Smooth muscle cell of the brain vasculature (primary cell): ENCODE data around the gene TAPBP.
"Not testable (repeated sequence)": the region's sequence is repeated elsewhere in the genome, so short reads cannot be mapped to it uniquely, and the experiment has no call there.

Source experiments
- DNase-seq: peaks from one replicate; pipeline ENCODE4 v3.0.0-alpha.2; 2012; ENCODE audit warnings: low read depth, low spot score

The TAPBP gene

DNA sequence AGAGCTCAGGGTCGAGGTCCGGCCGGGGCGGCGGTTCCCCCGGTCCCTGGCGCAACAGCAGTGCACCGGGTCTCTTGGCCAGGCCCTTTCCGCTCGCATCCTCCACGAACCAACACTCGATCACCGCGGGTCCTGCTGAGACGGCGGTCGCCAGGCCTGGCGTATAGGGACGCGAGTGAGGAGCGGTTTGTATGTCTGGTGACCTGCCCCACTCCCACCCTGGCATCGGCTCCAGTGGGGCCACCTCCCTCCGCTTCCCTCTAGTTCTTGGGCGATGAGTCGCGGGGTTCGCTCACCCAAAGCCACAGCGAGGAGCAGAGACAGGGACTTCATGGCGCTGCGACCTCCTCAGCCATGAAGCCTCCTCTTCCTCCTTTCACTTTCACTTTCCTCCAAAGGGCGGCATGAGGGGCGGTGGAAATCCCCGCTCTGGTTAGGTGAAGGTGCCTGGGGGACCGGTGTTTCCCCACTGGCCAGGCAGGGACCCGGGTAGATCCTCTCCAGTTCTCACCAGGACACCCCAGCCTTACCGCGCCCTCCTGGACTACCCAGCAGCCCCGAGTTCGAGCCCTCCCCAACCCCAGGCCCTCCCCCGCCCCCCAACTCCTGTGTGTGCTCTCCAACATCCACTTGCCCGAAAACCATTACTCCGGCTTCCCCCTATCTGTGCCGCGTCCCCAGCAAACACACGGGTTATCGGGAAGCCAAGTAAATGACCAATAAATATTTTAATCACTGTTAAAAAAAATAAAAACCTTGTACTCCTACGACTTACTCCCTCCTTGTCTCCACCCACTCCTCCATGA is at the start of gene TAPBP:
Gene TAPBP, minus strand, starts transcription at position 370 of the 806 bp plus-strand sequence. Its CDS starts 37 bp downstream, at position 333.
- no peak for DNase-seq

DNA sequence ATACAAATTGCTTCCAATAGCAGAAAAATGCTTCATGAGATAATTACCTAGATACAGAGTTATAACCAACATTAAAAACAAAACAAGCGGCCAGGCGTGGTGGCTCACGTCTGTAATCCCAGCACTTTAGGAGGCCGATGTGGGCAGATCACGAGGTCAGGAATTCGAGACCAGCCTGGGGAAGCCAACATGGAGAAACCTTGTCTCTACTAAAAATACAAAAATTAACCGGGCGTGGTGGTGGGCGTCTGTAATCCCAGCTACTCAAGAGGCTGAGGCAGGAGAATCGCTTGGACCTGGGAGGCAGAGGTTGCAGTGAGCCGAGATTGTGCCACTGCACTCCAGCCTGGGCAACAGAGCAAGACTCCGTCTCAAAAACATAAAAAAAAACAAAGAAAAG is 49.6 kb upstream of the TAPBP start:
- not testable (repeated sequence) for DNase-seq

DNA sequence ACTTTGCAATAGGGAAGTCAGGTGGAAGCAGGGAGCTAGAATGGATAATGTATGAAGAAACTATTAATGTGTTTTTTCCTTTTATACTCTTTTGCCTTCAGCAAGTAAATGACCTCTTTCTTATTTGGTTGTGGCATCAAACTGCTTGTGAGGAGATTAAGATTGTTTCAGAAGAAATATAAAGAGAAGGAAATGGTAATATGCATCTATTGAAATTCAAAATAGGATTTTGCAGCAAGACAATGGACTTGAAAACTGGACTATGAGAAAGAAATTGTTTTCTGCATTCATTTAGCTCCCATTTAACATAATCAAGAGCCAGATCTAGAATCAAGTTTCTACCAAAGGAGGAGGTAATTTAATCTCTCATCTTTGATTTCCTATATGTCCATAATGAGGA is 45.5 kb upstream of the TAPBP start:
- DNase-seq: no peak

DNA sequence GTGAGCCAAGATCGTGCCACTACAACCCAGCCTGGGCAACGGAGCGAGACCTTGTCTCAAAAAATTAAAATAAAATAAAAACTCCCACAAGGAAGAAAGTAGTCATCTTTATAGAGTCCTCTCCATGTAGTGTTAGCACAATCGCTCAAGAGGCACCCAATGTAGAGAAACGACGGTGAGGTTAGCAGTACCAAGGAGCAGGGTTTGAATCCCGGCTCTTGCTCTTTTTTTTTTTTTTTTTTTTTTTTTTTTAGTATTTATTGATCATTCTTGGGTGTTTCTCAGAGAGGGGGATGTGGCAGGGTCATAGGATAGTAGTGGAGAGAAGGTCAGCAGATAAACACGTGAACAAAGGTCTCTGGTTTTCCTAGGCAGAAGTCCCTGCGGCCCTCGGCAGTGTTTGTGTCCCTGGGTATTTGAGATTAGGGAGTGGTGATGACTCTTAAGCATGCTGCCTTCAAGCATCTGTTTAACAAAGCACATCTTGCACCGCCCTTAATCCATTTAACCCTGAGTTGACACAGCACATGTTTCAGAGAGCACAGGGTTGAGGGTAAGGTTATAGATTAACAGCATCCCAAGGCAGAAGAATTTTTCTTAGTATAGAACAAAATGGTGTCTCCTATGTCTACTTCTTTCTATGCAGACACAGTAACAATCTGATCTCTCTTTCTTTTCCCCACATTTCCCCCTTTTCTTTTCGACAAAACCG is 43.4 kb upstream of the TAPBP start:
- DNase-seq: not testable (repeated sequence)

DNA sequence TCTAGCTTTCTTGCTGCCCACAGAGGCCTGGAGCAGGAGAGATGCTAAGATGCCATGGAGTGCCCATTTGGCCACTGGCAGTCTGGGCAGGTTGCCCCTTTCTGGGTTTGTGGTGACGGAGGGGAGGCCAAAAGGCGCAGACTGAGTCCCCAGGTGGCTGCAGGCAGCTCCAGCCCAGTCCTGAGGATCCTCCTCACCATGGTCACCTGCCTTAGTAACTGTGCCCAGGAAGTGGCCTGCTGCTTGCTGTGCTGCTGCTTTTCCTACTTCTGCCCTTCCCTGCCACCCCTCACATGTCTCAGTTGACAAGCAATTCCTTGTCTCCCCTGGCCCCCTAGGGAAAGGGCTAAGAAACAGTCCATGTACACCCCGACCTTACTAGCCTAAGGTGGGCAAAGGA is 42.4 kb upstream of the TAPBP start:
- DNase-seq: no peak

DNA sequence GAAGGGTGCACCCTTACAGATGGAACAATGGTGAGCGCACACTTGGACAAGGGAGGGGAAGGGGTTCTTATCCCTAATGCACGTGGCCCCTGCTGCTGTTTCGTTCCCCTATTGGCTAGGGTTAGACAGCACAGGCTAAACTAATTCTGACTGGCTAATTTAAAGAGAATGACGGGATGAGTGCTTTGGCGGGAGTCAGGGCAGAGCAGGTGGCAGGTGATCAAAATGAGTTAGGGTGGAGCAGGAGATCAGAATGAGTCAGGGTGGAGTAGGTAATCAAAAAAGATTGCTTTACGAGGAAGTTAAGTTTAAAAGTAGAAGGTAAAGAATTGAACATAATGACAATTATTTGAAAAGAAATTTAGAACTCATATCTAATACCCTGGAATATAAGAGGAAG is 42.0 kb upstream of the TAPBP start:
- DNase-seq: not testable (repeated sequence)

DNA sequence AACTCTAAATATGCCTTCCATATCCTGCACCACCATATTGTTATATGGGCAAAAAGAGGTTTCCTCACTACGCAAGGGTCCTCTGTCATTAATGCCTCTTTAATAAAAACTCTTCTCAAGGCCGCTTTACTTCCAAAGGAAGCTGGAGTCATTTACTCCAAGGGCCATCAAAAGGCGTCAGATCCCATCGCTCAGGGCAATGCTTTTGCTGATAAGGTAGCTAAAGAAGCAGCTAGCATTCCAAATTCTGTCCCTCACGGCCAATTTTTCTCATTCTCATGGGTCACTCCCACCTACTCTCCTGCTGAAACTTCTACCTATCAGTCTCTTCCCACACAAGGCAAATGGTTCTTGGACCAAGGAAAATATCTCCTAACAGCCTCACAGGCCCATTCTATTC is 33.9 kb upstream of the TAPBP start:
- no peak for DNase-seq

DNA sequence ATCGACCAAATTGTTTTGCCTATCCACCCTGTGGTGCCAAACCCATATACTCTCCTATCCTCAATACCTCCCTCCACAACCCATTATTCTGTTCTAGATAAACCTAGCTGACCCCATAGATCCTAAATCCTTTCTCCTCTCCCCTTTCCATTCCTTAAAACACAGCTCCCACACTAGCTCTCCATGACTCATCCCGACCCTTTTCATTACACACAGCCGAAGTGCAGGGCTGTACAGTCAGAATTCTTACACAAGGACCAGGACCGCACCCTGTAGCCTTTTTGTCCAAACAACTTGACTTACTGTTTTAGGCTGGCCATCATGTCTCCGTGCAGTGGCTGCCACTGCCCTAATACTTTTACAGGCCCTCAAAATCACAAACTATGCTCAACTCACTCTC is 33.1 kb upstream of the TAPBP start:
- not testable (repeated sequence) for DNase-seq

DNA sequence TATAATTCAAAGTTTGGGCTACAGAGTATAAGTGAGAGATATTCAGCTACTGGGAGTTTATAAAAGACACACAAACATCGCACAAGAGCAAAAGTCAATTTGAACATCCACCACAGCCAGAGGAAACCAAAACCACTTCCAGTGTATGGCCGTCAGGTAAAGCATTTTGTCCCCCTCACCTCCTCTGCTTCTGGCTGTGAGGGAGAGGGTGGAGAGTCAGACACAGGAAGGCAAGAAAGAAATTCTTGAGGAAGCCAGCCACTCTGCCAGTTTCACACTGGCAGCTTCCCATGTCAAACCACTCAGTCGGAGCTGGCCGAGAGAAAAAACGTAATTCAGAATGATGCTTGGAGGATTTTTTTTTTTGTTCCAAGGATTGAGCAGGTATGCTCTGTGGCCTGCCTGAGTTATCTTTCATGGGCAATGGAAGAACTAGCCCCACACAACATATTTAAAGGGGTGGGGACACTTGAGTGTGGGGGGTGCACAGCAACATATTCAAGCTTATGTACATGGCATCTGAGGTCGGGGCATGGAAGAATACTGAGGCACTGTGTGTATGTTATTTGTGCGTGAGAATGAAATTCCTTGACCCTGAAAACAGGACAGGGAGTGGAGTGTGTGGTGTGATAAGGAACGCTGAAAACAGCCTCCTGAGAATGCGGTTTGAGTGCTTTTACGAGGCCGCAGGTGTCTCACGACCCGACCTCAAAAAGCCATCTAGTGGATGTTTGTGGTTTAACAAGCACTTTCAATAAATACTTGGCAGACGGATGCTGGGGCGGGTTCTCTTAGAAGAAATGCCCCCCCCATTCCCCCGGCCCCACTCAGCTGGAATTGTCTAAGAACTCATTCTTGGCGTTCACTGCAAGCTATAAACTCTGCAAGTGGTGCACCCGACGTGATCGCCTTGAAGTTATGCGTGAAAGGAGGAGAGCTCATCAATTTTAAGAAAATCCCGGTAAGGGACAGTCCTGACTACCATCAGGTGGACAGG is 31.1 kb upstream of the TAPBP start:
- no peak for DNase-seq

DNA sequence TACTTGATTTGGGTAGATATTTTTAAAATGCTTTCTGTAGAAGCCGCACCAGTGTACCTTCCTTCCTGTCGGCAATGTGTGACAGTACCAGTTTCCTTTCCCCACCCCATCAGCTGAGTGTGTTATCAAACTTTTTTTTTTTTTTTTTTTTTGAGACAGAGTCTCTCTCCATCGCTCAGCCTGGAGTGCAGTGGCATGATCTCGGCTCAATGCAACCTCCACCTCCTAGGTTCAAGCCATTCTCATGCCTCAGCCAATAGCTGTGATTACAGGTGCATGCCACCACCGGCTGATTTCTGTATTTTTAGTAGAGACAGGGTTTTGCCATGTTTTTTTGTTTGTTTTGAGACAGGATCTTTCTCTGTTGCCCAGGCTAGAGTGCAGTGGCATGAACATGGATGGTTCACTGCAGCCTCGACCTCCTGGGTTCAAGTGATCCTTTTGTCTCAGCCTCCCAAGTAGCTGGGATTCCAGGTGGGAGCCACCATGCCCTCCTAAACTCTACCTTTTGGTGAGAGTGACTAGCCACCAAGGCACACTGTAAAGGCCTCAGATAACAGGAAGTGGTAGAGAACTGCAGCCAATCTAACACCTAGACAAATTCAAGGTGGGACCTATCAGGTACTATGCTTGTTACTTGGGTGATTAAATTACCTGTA is 30.2 kb upstream of the TAPBP start:
- DNase-seq: no peak

DNA sequence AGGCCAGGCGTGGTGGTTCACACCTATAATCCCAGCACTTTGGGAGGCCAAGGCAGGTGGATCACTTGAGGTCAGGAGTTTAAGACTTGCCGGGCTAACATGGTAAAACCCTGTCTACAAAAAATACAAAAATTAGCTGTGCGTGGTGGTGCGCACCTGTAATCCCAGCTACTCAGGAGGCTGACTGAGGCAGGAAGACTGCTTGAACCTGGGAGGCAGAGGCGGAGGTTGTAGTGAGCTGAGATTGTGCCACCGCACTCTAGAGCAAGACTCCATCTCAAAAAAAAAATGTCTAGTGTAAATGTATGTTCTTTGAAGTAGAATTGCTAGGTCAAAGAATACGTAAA is 29.7 kb upstream of the TAPBP start:
- not testable (repeated sequence) for DNase-seq

DNA sequence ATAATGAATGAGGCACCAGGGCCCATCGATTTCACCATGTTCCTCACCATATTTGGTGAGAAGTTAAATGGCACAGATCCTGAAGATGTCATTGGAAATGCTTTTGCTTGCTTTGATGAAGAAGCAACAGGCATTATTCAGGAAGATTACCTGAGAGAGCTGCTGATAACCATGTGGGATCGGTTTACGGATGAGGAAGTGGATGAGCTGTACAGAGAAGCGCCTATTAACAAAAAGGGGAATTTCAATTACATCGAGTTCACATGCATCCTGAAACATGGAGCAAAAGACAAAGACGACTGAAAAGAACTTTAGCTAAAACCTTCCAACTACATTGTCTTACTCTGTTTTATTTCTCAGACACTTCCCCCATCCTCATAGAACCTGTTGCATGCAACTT is 25.3 kb upstream of the TAPBP start:
- DNase-seq: no peak

DNA sequence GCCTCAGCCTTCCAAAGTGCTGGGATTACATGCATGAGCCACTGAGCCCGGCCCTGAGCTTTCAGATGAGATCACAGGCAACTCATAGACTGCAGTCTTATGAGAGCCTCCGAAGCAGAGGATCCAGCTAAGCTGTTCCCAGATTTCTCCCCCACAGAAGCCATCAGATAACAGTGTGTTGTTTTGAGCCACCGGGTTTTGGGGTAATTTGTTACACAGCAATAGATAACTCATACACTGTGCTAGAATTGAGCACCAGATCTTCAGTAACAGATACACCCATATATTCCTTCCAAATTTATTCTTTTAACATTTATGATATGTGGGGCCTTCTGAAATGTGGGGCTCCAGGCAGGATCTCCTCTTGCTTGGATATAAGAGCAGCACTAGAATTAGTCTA is 22.6 kb upstream of the TAPBP start:
- DNase-seq: no peak

DNA sequence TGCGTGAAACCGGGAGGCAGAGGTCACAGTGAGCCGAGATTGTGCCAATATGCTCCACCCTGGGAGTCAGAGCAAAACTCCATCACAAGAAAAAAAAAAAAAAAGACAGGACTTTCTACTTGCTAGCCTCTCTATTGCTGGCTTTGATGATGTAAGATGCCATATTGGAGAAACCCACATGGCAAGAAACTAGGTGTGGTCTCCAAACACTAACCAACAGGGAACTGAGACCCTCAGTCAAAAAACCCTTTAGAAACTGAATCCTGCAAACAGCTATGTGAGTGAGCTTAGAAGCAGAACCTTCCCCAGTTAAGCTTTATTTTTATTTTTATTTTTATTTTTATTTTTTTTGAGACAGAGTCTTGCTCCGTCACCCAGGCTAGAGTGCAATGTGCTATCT is 22.0 kb upstream of the TAPBP start:
- DNase-seq: no peak

DNA sequence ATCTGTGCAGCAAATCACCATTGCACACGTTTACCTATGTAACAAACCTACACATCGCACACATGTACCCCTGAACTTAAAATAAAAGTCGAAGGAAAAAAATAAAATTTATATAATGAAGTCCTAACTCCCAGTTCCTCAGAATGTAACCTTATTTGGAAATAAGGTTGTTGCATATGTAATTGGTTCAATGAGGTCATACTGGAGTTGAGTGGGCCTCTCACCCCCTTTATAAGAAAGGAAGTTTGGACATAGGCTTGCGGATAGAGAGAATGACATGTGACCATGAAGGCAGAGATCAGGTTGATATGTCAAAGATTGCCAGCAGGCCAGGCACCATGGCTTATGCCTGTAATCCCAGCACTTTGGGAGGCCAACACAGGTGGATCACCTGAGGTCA is 19.8 kb upstream of the TAPBP start:
- no peak for DNase-seq

DNA sequence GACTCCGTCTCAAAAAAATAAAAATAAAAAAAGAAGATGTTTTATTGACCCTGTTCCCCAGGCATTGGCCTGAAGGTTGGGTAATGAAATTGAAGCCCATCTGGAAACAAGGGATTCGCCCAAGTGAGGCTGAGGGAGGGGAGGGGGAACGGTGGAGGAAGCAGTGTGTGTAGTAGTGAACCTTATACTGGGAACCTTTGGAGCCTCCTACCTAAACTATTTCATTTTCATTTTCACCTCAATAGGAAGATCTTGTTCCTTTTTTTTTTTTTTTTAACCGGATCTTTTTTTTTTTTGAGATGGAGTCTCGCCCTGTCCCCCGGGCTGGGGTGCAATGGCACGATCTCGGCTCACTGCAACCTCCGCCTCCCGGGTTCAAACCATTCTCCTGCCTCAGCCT is 16.9 kb upstream of the TAPBP start:
- DNase-seq: no peak

DNA sequence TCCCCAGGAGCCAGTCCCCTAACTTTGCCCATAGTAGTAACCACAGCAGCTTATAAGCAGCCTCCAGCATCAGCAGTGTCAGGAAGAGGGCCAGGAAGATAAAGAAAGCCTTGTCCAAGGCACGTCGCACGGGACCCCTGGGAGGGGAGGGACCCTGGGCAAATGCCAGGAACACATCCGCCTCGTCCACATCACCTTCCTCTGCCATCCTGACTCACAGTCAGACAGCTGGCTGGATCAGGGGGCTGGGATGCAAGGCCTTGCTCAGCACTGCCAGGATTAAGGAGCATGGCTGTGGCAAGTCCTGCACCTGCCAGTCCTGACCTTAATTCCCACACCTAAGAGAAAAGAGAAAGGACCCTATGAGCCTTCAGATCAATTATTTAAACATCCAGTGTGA is 15.2 kb upstream of the TAPBP start:
- DNase-seq: no peak

DNA sequence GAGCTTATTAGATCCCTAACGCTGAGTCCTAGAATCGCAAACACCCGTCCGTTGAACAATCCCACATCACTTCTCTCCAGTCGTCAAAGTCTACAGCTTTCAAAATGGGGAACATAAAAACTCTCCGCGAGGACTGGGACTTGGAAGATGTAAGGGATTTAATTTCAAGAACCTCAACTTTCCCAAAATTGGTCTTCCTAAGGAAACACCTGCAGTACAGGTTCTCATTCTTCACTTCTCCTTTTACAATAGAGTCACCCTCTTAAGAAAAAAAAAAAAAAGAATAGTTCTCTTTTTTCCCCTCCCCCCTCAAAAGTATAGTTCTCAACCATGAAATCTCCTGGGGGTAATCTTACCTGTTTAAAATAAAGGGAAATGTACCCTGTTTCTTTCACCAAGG is 10.2 kb upstream of the TAPBP start:
- DNase-seq: no peak

DNA sequence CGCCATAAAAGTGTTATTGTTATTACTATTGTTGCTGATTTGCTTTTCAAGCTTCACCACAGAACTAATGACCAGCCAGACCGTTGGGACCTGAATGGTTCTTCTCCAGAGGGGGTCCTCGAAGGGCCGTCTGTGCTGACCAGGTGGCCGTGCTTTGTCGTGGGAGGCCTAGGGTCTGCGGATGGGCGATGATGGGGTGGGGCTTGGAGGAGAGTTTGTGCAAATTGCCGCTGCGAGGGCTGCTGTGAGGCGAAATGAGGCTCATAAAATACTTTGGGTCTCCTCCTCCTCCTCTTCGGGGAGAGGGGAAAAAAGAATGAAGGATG is 9.7 kb upstream of the TAPBP start:
- no peak for DNase-seq

DNA sequence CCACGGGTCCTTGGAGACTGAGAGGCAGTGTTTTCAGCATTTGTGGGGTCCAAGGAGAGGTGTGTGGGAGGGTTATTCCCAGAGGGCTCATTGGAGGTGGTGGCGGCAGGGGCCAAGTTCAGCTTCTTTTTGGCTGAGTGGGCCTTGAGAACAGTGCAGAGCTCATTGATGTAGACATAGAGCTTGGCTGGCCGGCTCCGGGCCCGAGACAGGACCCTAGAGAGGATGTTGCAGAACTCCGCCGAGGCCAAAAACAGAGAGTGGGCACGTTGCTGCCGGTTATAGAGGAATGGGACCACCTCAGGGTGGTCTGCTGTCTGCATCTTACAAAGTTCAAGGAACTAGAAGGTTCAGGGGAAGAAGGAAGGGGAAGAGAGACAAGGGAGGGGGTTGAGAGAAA is 7.3 kb upstream of the TAPBP start:
- DNase-seq: no peak

DNA sequence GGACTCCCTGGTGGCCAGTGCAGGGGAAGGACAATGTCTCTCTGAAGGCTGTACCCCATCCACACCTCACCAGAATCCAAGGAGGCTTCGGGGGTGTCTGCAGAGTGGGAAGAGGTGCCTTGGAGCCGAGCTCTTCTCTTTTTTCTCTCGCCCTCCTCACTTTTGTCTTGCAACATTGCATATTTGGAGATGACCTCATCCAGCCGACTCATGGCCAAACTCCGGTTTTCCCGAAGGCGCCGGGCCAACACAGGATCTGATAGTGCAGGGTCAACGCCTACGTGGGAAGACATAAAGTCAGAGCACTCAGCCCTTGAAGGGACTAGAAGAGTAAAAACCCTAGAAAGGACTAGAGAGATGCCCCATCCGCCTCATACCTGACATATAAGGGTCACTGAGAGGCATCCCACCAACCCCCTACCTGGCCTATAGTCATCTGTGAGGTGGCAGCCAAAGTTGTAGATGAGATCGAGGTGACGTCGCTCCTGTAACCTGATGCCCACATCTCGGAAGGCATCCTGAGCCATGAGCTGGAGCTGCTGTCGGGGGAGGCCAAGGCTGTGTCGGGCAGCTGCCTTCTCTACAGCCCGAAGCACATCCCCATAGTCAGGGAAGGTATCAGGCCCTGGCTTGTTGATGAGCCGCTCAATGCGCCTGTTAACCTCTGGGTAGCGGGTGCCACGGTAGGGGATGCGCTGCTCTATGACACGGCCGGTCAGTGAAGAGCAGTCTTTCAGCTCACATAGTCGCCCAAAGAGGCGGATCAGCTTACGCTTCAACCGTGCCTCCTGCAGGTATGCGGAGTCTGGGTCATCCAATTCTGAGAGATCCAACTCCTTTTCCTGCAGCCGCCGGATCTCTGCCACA is 6.7 kb upstream of the TAPBP start:
- no peak for DNase-seq
